ENCODE data around the gene KRTAP10-12.

DNA sequence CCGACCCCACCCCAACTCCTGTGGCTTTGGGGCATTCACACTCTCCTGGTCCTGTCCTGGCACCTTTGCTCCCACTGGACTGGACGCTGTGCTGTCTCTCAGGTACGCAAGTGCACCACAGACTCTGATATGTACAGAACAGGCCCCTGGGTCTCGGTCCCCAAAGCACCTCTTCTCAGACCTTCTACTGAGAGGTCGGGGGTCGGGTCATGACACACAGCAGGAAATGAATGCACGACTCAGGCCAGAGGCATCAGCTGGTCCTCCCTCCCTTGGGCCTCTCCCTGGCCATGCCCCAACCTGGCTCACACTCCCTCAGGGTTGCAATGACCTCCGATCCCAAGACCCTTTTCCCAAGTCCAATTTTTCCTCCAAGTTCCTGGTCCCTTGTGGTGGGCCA is 1.8 kb upstream of the KRTAP10-12 start:
- TF ChIP-seq ZNF302 (CRISPR knock-in tag; IDR thresholded peaks at IDR 0.05) (no peak), RCOR1 (IDR thresholded peaks at IDR 0.05; ENCODE audit: low read depth, low read length) (no peak), CEBPB (IDR thresholded peaks at IDR 0.05) (no peak), POLR2A (IDR thresholded peaks at IDR 0.05; ENCODE audit: low read length) (no peak), BHLHE40 (IDR thresholded peaks at IDR 0.05; ENCODE audit: low read depth, low read length) (no peak), PBX3 (IDR thresholded peaks at IDR 0.05) (no peak), CTCF (IDR thresholded peaks at IDR 0.05) (no peak), MAZ (IDR thresholded peaks at IDR 0.05; ENCODE audit: borderline replicate concordance, low read depth, low read length) (no peak)
- TF ChIP-seq, protein P1, sequence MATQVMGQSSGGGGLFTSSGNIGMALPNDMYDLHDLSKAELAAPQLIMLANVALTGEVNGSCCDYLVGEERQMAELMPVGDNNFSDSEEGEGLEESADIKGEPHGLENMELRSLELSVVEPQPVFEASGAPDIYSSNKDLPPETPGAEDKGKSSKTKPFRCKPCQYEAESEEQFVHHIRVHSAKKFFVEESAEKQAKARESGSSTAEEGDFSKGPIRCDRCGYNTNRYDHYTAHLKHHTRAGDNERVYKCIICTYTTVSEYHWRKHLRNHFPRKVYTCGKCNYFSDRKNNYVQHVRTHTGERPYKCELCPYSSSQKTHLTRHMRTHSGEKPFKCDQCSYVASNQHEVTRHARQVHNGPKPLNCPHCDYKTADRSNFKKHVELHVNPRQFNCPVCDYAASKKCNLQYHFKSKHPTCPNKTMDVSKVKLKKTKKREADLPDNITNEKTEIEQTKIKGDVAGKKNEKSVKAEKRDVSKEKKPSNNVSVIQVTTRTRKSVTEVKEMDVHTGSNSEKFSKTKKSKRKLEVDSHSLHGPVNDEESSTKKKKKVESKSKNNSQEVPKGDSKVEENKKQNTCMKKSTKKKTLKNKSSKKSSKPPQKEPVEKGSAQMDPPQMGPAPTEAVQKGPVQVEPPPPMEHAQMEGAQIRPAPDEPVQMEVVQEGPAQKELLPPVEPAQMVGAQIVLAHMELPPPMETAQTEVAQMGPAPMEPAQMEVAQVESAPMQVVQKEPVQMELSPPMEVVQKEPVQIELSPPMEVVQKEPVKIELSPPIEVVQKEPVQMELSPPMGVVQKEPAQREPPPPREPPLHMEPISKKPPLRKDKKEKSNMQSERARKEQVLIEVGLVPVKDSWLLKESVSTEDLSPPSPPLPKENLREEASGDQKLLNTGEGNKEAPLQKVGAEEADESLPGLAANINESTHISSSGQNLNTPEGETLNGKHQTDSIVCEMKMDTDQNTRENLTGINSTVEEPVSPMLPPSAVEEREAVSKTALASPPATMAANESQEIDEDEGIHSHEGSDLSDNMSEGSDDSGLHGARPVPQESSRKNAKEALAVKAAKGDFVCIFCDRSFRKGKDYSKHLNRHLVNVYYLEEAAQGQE (IDR thresholded peaks at IDR 0.05): no peak
- TF ChIP-seq, protein P2, sequence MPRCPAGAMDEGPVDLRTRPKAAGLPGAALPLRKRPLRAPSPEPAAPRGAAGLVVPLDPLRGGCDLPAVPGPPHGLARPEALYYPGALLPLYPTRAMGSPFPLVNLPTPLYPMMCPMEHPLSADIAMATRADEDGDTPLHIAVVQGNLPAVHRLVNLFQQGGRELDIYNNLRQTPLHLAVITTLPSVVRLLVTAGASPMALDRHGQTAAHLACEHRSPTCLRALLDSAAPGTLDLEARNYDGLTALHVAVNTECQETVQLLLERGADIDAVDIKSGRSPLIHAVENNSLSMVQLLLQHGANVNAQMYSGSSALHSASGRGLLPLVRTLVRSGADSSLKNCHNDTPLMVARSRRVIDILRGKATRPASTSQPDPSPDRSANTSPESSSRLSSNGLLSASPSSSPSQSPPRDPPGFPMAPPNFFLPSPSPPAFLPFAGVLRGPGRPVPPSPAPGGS (IDR thresholded peaks at IDR 0.05): no peak
